ENCODE data around the gene BTBD16.

DNA sequence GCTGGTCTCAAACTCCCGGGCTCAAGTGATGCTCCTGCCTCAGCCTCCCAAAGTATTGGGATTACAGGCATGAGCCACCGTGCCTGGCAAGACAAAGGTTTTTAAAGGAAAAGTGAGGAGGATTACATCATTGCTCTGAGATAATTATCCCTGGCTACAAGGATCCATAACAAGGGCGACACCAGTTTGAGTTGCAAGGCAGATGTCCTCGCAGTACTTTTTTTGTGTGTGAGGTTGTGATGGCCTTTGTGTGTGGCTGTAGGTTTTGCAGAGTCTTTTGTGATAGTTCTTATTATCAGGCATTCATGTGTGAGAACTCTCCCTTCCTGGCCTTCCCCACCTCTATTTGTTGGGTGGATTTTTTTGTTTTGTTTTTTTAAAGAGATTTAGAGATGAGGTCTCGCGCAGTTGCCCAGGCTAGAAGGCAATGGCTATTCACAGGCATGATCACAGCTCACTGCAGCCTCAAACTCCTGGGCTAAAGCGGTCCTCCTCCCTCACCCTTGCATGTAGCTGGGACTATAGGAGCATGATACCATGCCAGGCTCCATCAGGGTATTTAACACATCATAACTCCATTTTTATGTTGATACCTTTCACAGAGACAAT is 10.0 kb downstream of the BTBD16 start:
- TF ChIP-seq ETV6 (CRISPR knock-in tag; IDR thresholded peaks at IDR 0.05) (no peak), ZNF138 (CRISPR knock-in tag; conservative IDR thresholded peaks at IDR 0.05) (no peak), GABPB1 (CRISPR knock-in tag; IDR thresholded peaks at IDR 0.05) (no peak), KAT7 (CRISPR knock-in tag; IDR thresholded peaks at IDR 0.05; ENCODE audit: borderline replicate concordance) (no peak), ZNF263 (CRISPR knock-in tag; IDR thresholded peaks at IDR 0.05; ENCODE audit: low read depth) (no peak), GRHL2 (CRISPR knock-in tag; IDR thresholded peaks at IDR 0.05; ENCODE audit: insufficient replicate concordance, severe bottlenecking) (no peak), ESRRA (CRISPR knock-in tag; IDR thresholded peaks at IDR 0.05; ENCODE audit: borderline replicate concordance) (no peak), RORB (CRISPR knock-in tag; IDR thresholded peaks at IDR 0.05) (no peak), TEAD4 (CRISPR knock-in tag; IDR thresholded peaks at IDR 0.05) (no peak), SP1 (CRISPR knock-in tag; conservative IDR thresholded peaks at IDR 0.05) (no peak)
- TF ChIP-seq, protein P1, sequence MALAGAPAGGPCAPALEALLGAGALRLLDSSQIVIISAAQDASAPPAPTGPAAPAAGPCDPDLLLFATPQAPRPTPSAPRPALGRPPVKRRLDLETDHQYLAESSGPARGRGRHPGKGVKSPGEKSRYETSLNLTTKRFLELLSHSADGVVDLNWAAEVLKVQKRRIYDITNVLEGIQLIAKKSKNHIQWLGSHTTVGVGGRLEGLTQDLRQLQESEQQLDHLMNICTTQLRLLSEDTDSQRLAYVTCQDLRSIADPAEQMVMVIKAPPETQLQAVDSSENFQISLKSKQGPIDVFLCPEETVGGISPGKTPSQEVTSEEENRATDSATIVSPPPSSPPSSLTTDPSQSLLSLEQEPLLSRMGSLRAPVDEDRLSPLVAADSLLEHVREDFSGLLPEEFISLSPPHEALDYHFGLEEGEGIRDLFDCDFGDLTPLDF (CRISPR knock-in tag; IDR thresholded peaks at IDR 0.05), result no peak
- TF ChIP-seq, protein P2, sequence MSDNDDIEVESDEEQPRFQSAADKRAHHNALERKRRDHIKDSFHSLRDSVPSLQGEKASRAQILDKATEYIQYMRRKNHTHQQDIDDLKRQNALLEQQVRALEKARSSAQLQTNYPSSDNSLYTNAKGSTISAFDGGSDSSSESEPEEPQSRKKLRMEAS (CRISPR knock-in tag; IDR thresholded peaks at IDR 0.05), result no peak
- TF ChIP-seq, protein P3, sequence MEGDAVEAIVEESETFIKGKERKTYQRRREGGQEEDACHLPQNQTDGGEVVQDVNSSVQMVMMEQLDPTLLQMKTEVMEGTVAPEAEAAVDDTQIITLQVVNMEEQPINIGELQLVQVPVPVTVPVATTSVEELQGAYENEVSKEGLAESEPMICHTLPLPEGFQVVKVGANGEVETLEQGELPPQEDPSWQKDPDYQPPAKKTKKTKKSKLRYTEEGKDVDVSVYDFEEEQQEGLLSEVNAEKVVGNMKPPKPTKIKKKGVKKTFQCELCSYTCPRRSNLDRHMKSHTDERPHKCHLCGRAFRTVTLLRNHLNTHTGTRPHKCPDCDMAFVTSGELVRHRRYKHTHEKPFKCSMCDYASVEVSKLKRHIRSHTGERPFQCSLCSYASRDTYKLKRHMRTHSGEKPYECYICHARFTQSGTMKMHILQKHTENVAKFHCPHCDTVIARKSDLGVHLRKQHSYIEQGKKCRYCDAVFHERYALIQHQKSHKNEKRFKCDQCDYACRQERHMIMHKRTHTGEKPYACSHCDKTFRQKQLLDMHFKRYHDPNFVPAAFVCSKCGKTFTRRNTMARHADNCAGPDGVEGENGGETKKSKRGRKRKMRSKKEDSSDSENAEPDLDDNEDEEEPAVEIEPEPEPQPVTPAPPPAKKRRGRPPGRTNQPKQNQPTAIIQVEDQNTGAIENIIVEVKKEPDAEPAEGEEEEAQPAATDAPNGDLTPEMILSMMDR (IDR thresholded peaks at IDR 0.05), result no peak
- TF ChIP-seq, protein P4, sequence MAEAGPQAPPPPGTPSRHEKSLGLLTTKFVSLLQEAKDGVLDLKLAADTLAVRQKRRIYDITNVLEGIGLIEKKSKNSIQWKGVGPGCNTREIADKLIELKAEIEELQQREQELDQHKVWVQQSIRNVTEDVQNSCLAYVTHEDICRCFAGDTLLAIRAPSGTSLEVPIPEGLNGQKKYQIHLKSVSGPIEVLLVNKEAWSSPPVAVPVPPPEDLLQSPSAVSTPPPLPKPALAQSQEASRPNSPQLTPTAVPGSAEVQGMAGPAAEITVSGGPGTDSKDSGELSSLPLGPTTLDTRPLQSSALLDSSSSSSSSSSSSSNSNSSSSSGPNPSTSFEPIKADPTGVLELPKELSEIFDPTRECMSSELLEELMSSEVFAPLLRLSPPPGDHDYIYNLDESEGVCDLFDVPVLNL (CRISPR knock-in tag; IDR thresholded peaks at IDR 0.05; ENCODE audit: borderline replicate concordance, low read depth), result no peak
